Esophagus squamous epithelium (tissue), 5 donors: ENCODE measurements around the gene ZNF575. TPM values are rescaled to one million over a fixed set of nuclear protein-coding genes. Genes with fewer than 3 reads are reported as not detected.
A peak's percentile ranks its signal among the peaks of the same experiment; 100 is the strongest.

Source experiments
- DNase-seq: peaks from one replicate; lab custom pipeline; 2025; lab: John Stamatoyannopoulos, UW
- H3K27ac ChIP-seq, 4 donors: fragments of 200-600 bp; sonication (generic); one replicate each; pipeline ENCODE4 v1.5.1; 2016 to 2019; ENCODE audit warnings: mild to moderate bottlenecking in 1 of 4
- H3K27me3 ChIP-seq, 4 donors: fragments of 200-600 bp; sonication (generic); 1 replicate in 3 of 4; 2 replicates in 1 of 4; pipeline versions ENCODE4 v1.5.1 to v1.6.0; 2017 to 2021; ENCODE audit warnings: antibody characterized with exemption in 1 of 4
- H3K36me3 ChIP-seq, 3 donors: fragments of 200-600 bp; sonication (generic); one replicate each; pipeline ENCODE4 v1.5.1; 2016 to 2019
- H3K4me1 ChIP-seq, 3 donors: fragments of 200-600 bp; sonication (generic); one replicate each; pipeline ENCODE4 v1.5.1; 2017 to 2019
- H3K4me3 ChIP-seq, 4 donors: fragments of 200-600 bp; sonication (generic); 1 replicate in 3 of 4; 2 replicates in 1 of 4; pipeline ENCODE4 v1.5.1; 2016 to 2019; ENCODE audit warnings: mild to moderate bottlenecking in 2 of 4, moderate library complexity in 1 of 4
- H3K9me3 ChIP-seq, 3 donors: fragments of 200-600 bp; sonication (generic); one replicate each; pipeline ENCODE4 v1.5.1; 2016 to 2019
- CTCF ChIP-seq, 6 experiments: fragments of 450-650 bp in 4 of 6; fragments of 200-600 bp in 2 of 6; sonication (generic) in 2 of 6; IDR thresholded peaks; one replicate each; pipeline ENCODE4 v1.5.1; 2016 to 2019; ENCODE audit warnings: antibody characterized with exemption in 6 of 6, mild to moderate bottlenecking in 4 of 6, moderate library complexity in 4 of 6
- POLR2A ChIP-seq, 4 donors: fragments of 450-650 bp; IDR thresholded peaks; one replicate each; pipeline ENCODE4 v1.6.1; 2017; ENCODE audit warnings: antibody characterized with exemption in 4 of 4, mild to moderate bottlenecking in 4 of 4, moderate library complexity in 3 of 4
- WGBS, 2 donors: methylation state at CpG; one replicate each; pipeline ENCODE4 v1.1.5; 2018; 5-methylcytosine and 5-hydroxymethylcytosine counted together
- intact Hi-C: fragments of 100-400 bp; cut with DNase I; formaldehyde crosslinking; loops from one replicate; pipeline ENCODE4 v1.15.0; 2022
- total RNA-seq, 4 donors: library from RNA; depleted of rRNA; stranded (reverse); fragments of >200 nt; gene quantifications; one replicate each; pipeline ENCODE4 v1.1.0, GENCODE V29; 2016
- donor health status: DM: yes; HTN: yes; CAD: no.

ZNF575 gene
- total RNA-seq, 4 donors from 2014 or later = not detected

GRCh38 chr19:43562226-43562697, 29.3 kb downstream of the ZNF575 start:
- TF ChIP-seq POLR2A (IDR thresholded peaks at IDR 0.05) (no peak), CTCF (IDR thresholded peaks at IDR 0.05) (no peak)
- WGBS, 2 donors = 71 to 73% methylated on average over 3 to 6 of the region's 6 CpGs
- no peak for DNase-seq
- H3K36me3 ChIP-seq = peaks cover 5 to 50% (median 6%) of the 10 kb centered on the region in 3 donors
- peaks cover 5 to 12% (median 5%) of the 10 kb centered on the region in 3 donors for H3K4me1 ChIP-seq
- peak overlapping the region; percentile 31 to 82 (median 54) for H3K27ac ChIP-seq
- no peaks in the 10 kb centered on the region for H3K9me3 ChIP-seq
- intact Hi-C loops = no loop called here
- H3K27me3 ChIP-seq = no peaks in the 10 kb centered on the region
- H3K4me3 ChIP-seq = no peak overlapping the region

GRCh38 chr19:43562698-43563241, 29.8 kb downstream of the ZNF575 start:
- no peak for DNase-seq
- H3K27me3 ChIP-seq = no peaks in the 10 kb centered on the region
- no peak for TF ChIP-seq CTCF (IDR thresholded peaks at IDR 0.05)
- TF ChIP-seq POLR2A (IDR thresholded peaks at IDR 0.05) = no peak
- H3K36me3 ChIP-seq = peaks cover 5 to 46% (median 6%) of the 10 kb centered on the region in 3 donors
- peaks cover 5 to 12% (median 5%) of the 10 kb centered on the region in 3 donors for H3K4me1 ChIP-seq
- 54 to 56% methylated on average over 9 to 12 of the region's 14 CpGs for WGBS, 2 donors
- no peak overlapping the region for H3K4me3 ChIP-seq
- intact Hi-C loops = no loop called here
- no peaks in the 10 kb centered on the region for H3K9me3 ChIP-seq
- H3K27ac ChIP-seq = peak overlapping the region; percentile 49 to 82 (median 70)

- WGBS, 2 donors = 88 to 93% methylated on average over 9 to 10 of the region's 10 CpGs
- intact Hi-C loops = no loop called here
- no peak for DNase-seq
- Histone ChIP-seq H3K27ac (peak overlapping the region in 1 of 4 donors; percentile 82), H3K36me3 (peaks cover 0 to 34% (median 5%) of the 10 kb centered on the region in 3 donors), H3K9me3 (no peaks in the 10 kb centered on the region), H3K4me3 (no peak overlapping the region), H3K27me3 (no peaks in the 10 kb centered on the region), H3K4me1 (peaks cover 5 to 12% (median 5%) of the 10 kb centered on the region in 3 donors)
- TF ChIP-seq POLR2A (IDR thresholded peaks at IDR 0.05) (no peak), CTCF (IDR thresholded peaks at IDR 0.05) (no peak)
Measured at GRCh38 chr19:43563816-43564457, 30.9 kb downstream of the ZNF575 start.

- peaks cover 0 to 28% (median 5%) of the 10 kb centered on the region in 3 donors for H3K36me3 ChIP-seq
- H3K4me1 ChIP-seq = peaks cover 5 to 12% (median 5%) of the 10 kb centered on the region in 3 donors
- H3K27me3 ChIP-seq = no peaks in the 10 kb centered on the region
- H3K27ac ChIP-seq = no peak overlapping the region
- TF ChIP-seq CTCF (IDR thresholded peaks at IDR 0.05) (no peak), POLR2A (IDR thresholded peaks at IDR 0.05) (no peak)
- no peak overlapping the region for H3K4me3 ChIP-seq
- intact Hi-C loops = no loop called here
- WGBS, 2 donors = 72 to 74% methylated on average over 9 of the region's 9 CpGs
- H3K9me3 ChIP-seq = no peaks in the 10 kb centered on the region
- no peak for DNase-seq
Measured at GRCh38 chr19:43564800-43565199, 31.8 kb downstream of the ZNF575 start.

- H3K4me1 ChIP-seq = peaks cover 4 to 15% (median 6%) of the 10 kb centered on the region in 3 donors
- no peaks in the 10 kb centered on the region for H3K9me3 ChIP-seq
- intact Hi-C loops = no loop called here
- no peak for DNase-seq
- peaks cover 0 to 21% (median 0%) of the 10 kb centered on the region in 3 donors for H3K36me3 ChIP-seq
- 87 to 89% methylated on average over 5 of the region's 5 CpGs for WGBS, 2 donors
- H3K4me3 ChIP-seq = no peak overlapping the region
- H3K27ac ChIP-seq = no peak overlapping the region
- no peak for TF ChIP-seq CTCF (IDR thresholded peaks at IDR 0.05)
- no peak for TF ChIP-seq POLR2A (IDR thresholded peaks at IDR 0.05)
- no peaks in the 10 kb centered on the region for H3K27me3 ChIP-seq
Measured at GRCh38 chr19:43569657-43570056, 36.7 kb downstream of the ZNF575 start.
